Gastroesophageal sphincter (tissue), 4 donors: ENCODE results near the gene MYOF. TPM values are rescaled to one million over a fixed set of nuclear protein-coding genes. Genes with fewer than 3 reads are reported as not detected.

ENCODE experiments used
- ATAC-seq: fragments of 150-250 bp; one replicate; pipeline ENCODE4 v1.9.1; 2016; ENCODE audit warnings: mild to moderate bottlenecking, moderate library complexity
- H3K27ac ChIP-seq, 4 donors: fragments of 200-600 bp; sonication (generic) in 3 of 4; 1 replicate in 3 of 4; 2 replicates in 1 of 4; pipeline ENCODE4 v1.5.1; 2016 to 2019
- H3K27me3 ChIP-seq: fragments of 200-600 bp; sonication (generic); one replicate; pipeline ENCODE4 v1.5.1; 2019
- H3K36me3 ChIP-seq, 2 donors: fragments of 200-600 bp; sonication (generic); one replicate each; pipeline ENCODE4 v1.5.1; 2019; ENCODE audit warnings: control low read depth in 1 of 2
- H3K4me1 ChIP-seq, 3 donors: fragments of 200-600 bp; sonication (generic); 1 replicate in 2 of 3; 2 replicates in 1 of 3; pipeline ENCODE4 v1.5.1; 2016 to 2019; ENCODE audit warnings: control low read depth in 2 of 3
- H3K4me3 ChIP-seq, 2 donors: fragments of 200-600 bp; sonication (generic); one replicate each; pipeline ENCODE4 v1.5.1; 2019; ENCODE audit warnings: mild to moderate bottlenecking in 1 of 2, moderate library complexity in 1 of 2
- H3K9me3 ChIP-seq, 3 donors: fragments of 200-600 bp; sonication (generic); one replicate each; pipeline ENCODE4 v1.5.1; 2017 to 2019; ENCODE audit warnings: control low read depth in 2 of 3
- EP300 ChIP-seq: sonication (generic); formaldehyde crosslinking; IDR thresholded peaks from one replicate; pipeline ENCODE4 v1.6.1; 2017; ENCODE audit warnings: antibody characterized with exemption, mild to moderate bottlenecking
- POLR2A ChIP-seq, 2 donors: fragments of 450-650 bp; IDR thresholded peaks; one replicate each; pipeline ENCODE4 v1.6.1; 2017; ENCODE audit warnings: antibody characterized with exemption in 2 of 2, mild to moderate bottlenecking in 2 of 2, moderate library complexity in 1 of 2
- POLR2AphosphoS5 ChIP-seq: sonication (generic); formaldehyde crosslinking; IDR thresholded peaks from one replicate; pipeline ENCODE4 v1.6.1; 2017; ENCODE audit warnings: antibody characterized with exemption
- WGBS, 2 donors: methylation state at CpG; one replicate each; pipeline ENCODE4 v1.1.5; 2018; ENCODE audit warnings: low coverage in 1 of 2; 5-methylcytosine and 5-hydroxymethylcytosine counted together
- total RNA-seq, 4 donors: library from RNA; depleted of rRNA; stranded (reverse); fragments of >200 nt; gene quantifications; one replicate each; pipeline ENCODE4 v1.1.0, GENCODE V29; 2016
- TF ChIP-seq, protein P1 (sequence below), 4 experiments: fragments of 200-600 bp in 2 of 4; fragments of 450-650 bp in 2 of 4; sonication (generic) in 1 of 4; IDR thresholded peaks; one replicate each; pipeline ENCODE4 v1.5.1; 2017 to 2019; ENCODE audit warnings: antibody characterized with exemption in 4 of 4, mild to moderate bottlenecking in 2 of 4, moderate library complexity in 2 of 4

MYOF gene
- total RNA-seq, 4 donors from 2014 or later = 98.0 to 157 (median 126) TPM

DNA sequence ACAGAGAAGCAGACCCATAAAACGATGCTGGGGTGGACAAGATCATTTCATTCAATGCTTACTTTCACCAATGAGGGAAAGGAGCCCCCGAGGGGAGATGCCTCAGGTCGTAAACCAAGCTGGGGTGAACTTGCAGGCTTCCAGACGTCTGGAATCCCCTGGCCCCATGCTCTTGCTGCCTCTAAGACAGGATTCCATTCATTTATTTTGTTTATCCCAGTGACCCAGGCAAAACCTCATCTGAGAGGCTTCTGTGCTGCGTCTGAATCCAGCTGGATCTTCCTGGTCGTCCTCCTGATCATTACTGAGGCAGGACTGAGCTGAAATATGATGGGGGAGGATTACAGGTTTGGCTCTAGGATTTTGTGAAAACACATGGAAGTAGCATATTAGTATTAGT lies 182.9 kb downstream of the MYOF start:
- H3K36me3 ChIP-seq = no peaks in the 10 kb centered on the region
- no peaks in the 10 kb centered on the region for H3K4me1 ChIP-seq
- WGBS, 2 donors = 55 to 82% methylated on average over 5 of the region's 6 CpGs
- no peak overlapping the region for H3K27ac ChIP-seq
- H3K4me3 ChIP-seq = no peak overlapping the region
- H3K9me3 ChIP-seq = no peaks in the 10 kb centered on the region
- no peaks in the 10 kb centered on the region for H3K27me3 ChIP-seq
- TF ChIP-seq EP300 (no peak), POLR2AphosphoS5 (no peak), POLR2A (IDR thresholded peaks at IDR 0.05) (no peak)
- TF ChIP-seq, protein P1, sequence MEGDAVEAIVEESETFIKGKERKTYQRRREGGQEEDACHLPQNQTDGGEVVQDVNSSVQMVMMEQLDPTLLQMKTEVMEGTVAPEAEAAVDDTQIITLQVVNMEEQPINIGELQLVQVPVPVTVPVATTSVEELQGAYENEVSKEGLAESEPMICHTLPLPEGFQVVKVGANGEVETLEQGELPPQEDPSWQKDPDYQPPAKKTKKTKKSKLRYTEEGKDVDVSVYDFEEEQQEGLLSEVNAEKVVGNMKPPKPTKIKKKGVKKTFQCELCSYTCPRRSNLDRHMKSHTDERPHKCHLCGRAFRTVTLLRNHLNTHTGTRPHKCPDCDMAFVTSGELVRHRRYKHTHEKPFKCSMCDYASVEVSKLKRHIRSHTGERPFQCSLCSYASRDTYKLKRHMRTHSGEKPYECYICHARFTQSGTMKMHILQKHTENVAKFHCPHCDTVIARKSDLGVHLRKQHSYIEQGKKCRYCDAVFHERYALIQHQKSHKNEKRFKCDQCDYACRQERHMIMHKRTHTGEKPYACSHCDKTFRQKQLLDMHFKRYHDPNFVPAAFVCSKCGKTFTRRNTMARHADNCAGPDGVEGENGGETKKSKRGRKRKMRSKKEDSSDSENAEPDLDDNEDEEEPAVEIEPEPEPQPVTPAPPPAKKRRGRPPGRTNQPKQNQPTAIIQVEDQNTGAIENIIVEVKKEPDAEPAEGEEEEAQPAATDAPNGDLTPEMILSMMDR (IDR thresholded peaks at IDR 0.05) = no peak
- no peak for ATAC-seq

DNA sequence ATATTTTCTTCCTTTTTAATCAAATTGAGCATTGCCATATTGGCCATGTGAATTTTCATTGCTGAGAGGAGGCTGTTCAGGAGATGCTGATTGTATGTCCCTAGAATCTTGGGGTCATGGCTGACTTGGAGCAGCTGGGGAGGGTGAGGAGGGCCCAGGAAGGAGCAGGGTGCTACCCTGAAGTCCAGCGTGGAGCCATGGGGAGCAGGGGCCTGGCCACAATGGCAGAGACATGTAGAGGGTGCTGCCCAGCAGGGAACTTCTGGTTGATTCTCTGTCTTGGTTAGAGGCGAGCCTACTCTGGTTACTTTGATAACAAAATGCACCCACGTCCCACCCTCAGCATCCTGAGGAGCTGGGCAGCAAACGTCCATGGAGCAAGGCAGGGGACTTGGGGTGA lies 186.0 kb downstream of the MYOF start:
- no peaks in the 10 kb centered on the region for H3K4me1 ChIP-seq
- H3K27ac ChIP-seq = no peak overlapping the region
- no peaks in the 10 kb centered on the region for H3K36me3 ChIP-seq
- TF ChIP-seq POLR2A (IDR thresholded peaks at IDR 0.05) (no peak), EP300 (no peak), POLR2AphosphoS5 (no peak)
- TF ChIP-seq, protein P1 (IDR thresholded peaks at IDR 0.05) = no peak
- WGBS, 2 donors = 83% methylated on average over 4 of the region's 4 CpGs; no CpG with 5 or more reads in 1 of the 2 donors
- no peaks in the 10 kb centered on the region for H3K27me3 ChIP-seq
- ATAC-seq = no peak
- H3K4me3 ChIP-seq = no peak overlapping the region
- no peaks in the 10 kb centered on the region for H3K9me3 ChIP-seq

DNA sequence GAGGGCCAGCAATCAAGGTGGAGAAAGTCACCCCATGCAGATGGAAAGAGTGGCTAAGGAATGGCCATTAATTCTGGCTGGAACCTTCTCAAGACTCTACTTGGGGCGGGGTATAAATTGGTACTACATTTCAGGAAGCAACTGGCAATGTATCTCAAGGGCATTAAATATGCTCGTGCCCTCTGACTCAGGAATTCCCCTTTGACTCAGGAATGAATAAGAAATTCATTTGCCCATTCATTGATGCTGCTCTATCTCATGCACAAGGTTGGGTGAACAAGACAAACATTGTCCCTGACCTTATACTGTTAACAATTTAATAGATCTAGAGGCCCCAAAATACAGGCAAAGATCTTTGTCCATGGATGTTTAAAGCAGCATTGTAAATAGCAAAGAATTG lies 188.1 kb downstream of the MYOF start:
- Histone ChIP-seq H3K27me3 (no peaks in the 10 kb centered on the region), H3K4me3 (no peak overlapping the region), H3K4me1 (no peaks in the 10 kb centered on the region), H3K9me3 (no peaks in the 10 kb centered on the region), H3K36me3 (no peaks in the 10 kb centered on the region), H3K27ac (no peak overlapping the region)
- 80 to 88% methylated on average over 1 to 2 of the region's 2 CpGs for WGBS, 2 donors
- no peak for TF ChIP-seq POLR2A (IDR thresholded peaks at IDR 0.05)
- TF ChIP-seq EP300 = no peak
- TF ChIP-seq, protein P1 (IDR thresholded peaks at IDR 0.05) = no peak
- no peak for TF ChIP-seq POLR2AphosphoS5
- ATAC-seq = no peak

DNA sequence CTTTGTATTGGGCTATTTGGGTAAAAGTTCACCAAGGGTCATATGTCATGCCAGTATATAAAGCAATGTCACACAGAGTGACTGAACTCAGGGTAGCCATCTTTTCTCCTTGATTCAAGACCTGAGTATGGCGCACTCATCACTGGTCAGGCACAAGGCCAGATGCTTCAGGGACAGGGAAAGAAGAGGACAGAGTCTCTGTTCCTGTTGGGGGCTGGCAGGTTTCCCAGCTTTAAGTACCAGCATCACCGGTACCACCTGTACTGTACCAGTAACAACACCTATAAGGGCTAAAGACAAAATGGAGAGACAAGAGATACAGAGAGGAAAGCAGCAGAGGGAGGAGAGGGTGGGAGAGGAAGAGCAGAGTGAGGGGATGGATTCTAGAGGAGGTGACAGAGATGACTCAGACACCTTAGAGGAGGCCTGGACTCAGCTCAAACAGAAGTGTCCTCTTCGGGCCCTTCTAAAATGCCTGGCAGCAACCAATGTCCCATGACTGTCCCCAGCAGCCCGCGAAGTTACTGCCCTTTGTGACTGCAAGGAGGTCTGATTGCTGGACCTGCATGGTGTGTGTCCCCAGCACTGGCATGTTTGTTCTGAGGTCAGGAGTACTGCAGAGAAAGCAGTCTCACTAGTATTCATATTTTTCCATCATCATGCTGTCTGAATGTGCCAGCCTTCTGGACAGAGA lies 191.3 kb downstream of the MYOF start:
- TF ChIP-seq POLR2A (IDR thresholded peaks at IDR 0.05) (no peak), EP300 (no peak), POLR2AphosphoS5 (no peak)
- TF ChIP-seq, protein P1 (IDR thresholded peaks at IDR 0.05) = no peak
- 80 to 100% methylated on average over 1 to 4 of the region's 5 CpGs for WGBS, 2 donors
- H3K9me3 ChIP-seq = no peaks in the 10 kb centered on the region
- H3K27ac ChIP-seq = no peak overlapping the region
- H3K27me3 ChIP-seq = no peaks in the 10 kb centered on the region
- no peaks in the 10 kb centered on the region for H3K4me1 ChIP-seq
- no peak for ATAC-seq
- no peaks in the 10 kb centered on the region for H3K36me3 ChIP-seq
- no peak overlapping the region for H3K4me3 ChIP-seq
